22Rv1 (cell line): ENCODE results near the gene ZFP36L2.

Experiments used
- ZFX ChIP-seq: fragments of 450-650 bp; IDR thresholded peaks from 2 replicates; pipeline ENCODE4 v1.6.1; 2017; ENCODE audit warnings: antibody characterized with exemption, borderline replicate concordance
- TF ChIP-seq, protein P1 (sequence below): fragments of 450-650 bp; IDR thresholded peaks from 2 replicates; pipeline ENCODE4 v1.5.1; 2017; ENCODE audit warnings: mild to moderate bottlenecking

DNA sequence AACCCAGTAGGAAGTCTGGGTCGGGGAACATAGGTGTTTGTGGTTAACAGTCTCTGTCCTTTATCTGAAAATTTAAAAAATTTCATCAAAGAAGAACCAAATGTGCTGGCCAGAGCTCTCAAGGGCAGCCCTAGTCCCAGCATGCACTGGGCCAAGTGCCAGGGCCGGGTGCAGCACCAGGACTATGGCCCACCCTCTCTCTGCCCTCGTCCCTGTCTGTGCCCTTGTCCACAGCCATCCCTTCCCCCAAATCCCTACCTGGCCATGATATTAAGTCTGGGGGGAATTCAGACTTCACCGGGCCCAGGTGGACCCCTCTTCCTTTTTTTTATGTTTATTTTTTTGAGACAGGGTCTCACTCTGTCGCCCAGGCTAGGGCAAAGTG lies 14.4 kb upstream of the ZFP36L2 start:
- TF ChIP-seq, protein P1, sequence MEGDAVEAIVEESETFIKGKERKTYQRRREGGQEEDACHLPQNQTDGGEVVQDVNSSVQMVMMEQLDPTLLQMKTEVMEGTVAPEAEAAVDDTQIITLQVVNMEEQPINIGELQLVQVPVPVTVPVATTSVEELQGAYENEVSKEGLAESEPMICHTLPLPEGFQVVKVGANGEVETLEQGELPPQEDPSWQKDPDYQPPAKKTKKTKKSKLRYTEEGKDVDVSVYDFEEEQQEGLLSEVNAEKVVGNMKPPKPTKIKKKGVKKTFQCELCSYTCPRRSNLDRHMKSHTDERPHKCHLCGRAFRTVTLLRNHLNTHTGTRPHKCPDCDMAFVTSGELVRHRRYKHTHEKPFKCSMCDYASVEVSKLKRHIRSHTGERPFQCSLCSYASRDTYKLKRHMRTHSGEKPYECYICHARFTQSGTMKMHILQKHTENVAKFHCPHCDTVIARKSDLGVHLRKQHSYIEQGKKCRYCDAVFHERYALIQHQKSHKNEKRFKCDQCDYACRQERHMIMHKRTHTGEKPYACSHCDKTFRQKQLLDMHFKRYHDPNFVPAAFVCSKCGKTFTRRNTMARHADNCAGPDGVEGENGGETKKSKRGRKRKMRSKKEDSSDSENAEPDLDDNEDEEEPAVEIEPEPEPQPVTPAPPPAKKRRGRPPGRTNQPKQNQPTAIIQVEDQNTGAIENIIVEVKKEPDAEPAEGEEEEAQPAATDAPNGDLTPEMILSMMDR: no peak
- no peak for TF ChIP-seq ZFX
